ENCODE data around the gene SPOCD1.

Gene SPOCD1

DNA sequence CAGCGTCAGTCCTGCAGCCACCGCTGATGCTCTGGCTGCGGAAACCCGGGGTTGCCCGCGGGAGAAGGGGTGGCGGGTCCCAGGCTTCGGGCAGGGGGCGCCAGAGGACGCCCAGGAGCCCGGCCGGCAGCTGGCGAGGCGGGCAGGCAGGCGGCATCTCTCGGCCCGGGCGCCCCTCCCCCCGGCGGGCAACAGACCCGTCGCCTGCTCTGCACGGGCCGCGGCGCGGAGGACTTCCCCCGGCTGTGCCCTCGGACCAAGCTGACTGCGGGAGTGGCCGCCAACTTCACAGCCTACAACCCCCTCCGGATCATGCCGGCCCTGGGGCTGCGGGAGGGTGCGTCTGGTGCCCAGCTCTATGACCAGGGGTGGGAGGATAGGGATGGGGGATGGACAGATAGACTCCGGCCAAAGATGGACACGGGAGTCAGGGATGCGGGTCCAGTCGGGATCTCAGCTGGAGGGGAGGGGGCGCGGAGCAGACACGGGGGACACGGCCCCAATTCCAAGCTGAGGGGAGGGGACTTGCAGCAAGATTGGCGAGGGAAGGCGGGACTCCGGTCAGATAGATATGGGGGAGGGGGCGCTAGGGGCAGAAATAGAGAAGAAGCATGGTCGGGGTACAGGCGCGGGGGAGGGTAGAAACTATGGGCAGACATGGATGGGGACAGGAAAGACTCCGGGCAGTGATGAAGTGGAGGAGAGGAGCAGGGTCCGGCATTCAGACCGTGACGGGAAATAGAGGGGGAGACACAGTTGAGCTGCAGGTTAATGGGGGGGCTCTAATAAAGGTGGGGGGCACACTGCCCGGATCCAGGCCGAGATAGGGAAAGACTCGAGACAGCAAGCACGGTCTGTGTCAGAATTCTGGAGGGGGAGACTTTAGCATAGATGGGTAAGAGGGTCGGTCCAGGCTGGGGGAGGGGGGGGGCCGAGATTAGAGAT is 52.8 kb downstream of the SPOCD1 start:
- peaks cover 2% of the 10 kb centered on the region for H3K79me2 ChIP-seq (ENCODE audit: control insufficient read depth, insufficient read depth, low read length, poor library complexity)
- H2BK120ac ChIP-seq (ENCODE audit: insufficient read depth, low read length, poor library complexity) = no peak overlapping the region
- H3K23ac ChIP-seq (ENCODE audit: low read length) = no peak overlapping the region
- no peaks in the 10 kb centered on the region for H3K36me3 ChIP-seq (ENCODE audit: control insufficient read depth in 1 of 2, insufficient read depth in 2 of 2, low read length in 2 of 2)
- no peak overlapping the region for H4K8ac ChIP-seq (ENCODE audit: low read depth, low read length)
- H3K4me2 ChIP-seq (ENCODE audit: low read length) = peak overlapping the region; percentile 83
- peaks cover 22 to 32% of the 10 kb centered on the region in 2 experiments for H3K4me1 ChIP-seq (ENCODE audit: control insufficient read depth in 1 of 2, insufficient read depth in 2 of 2, low read length in 2 of 2)
- H3K18ac ChIP-seq (ENCODE audit: low read length) = no peak overlapping the region
- H3K14ac ChIP-seq (ENCODE audit: low read length) = no peak overlapping the region
- no CpG with 5 or more reads among the region's 60 CpGs for WGBS (ENCODE audit: extremely low coverage, insufficient coverage, insufficient read length)
- no peak overlapping the region for H3K4ac ChIP-seq (ENCODE audit: low read depth, low read length)
- H3K9me3 ChIP-seq (ENCODE audit: insufficient read depth, low read depth, low read length) = peaks cover 4% of the 10 kb centered on the region
- no peak overlapping the region for H2AK5ac ChIP-seq (ENCODE audit: low read length)
- H3K79me1 ChIP-seq (ENCODE audit: low read length) = peaks cover 15% of the 10 kb centered on the region
- H2BK12ac ChIP-seq (ENCODE audit: low read length) = no peak overlapping the region
- H3K27me3 ChIP-seq (ENCODE audit: insufficient read depth, low read length) = peaks cover 16% of the 10 kb centered on the region
- DNase-seq = peak in 1 of 2 donors; percentile 48
- no peak overlapping the region for H3K27ac ChIP-seq (ENCODE audit: low read depth, low read length)
- peak overlapping the region; percentile 66 for H3K4me3 ChIP-seq (ENCODE audit: low read depth, low read length)
- H4K12ac ChIP-seq (ENCODE audit: low read depth, low read length) = no peak overlapping the region
- H3K9ac ChIP-seq (ENCODE audit: low read length) = no peak overlapping the region
- H4K91ac ChIP-seq (ENCODE audit: low read depth, low read length) = no peak overlapping the region
- no peak overlapping the region for H2AFZ ChIP-seq (ENCODE audit: insufficient read depth, low read length, poor library complexity)
- no peak overlapping the region for H2BK5ac ChIP-seq (ENCODE audit: low read depth, low read length, poor library complexity)

DNA sequence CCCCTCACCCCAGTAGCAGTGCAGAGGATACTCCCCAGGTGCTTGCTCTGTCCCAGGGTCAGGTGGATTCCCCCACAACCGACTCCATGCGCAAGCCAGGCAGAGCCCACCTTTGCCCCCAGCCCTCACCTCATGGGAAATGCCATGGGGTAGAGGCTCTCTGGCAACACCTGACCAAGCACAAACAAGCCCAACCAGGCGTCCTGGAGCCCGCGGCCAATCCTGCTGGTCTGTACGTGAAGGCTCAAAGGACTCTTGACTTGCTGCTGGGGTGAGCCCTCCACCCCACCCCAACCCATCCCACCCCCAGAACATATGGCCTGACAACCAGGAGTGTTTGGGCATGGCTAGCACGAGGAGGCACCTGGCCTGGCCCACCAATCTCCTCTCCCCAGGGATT is 53.5 kb downstream of the SPOCD1 start:
- Histone ChIP-seq H3K4me2 (ENCODE audit: low read length) (peak overlapping the region; percentile 83), H2BK120ac (ENCODE audit: insufficient read depth, low read length, poor library complexity) (no peak overlapping the region), H3K4ac (ENCODE audit: low read depth, low read length) (no peak overlapping the region), H3K79me2 (ENCODE audit: control insufficient read depth, insufficient read depth, low read length, poor library complexity) (peaks cover 2% of the 10 kb centered on the region), H3K9ac (ENCODE audit: low read length) (no peak overlapping the region), H3K36me3 (ENCODE audit: control insufficient read depth in 1 of 2, insufficient read depth in 2 of 2, low read length in 2 of 2) (no peaks in the 10 kb centered on the region), H2BK5ac (ENCODE audit: low read depth, low read length, poor library complexity) (no peak overlapping the region), H3K4me1 (ENCODE audit: control insufficient read depth in 1 of 2, insufficient read depth in 2 of 2, low read length in 2 of 2) (peaks cover 22 to 32% of the 10 kb centered on the region in 2 experiments), H3K4me3 (ENCODE audit: low read depth, low read length) (no peak overlapping the region), H3K18ac (ENCODE audit: low read length) (peak overlapping the region; percentile 30), H2AK5ac (ENCODE audit: low read length) (no peak overlapping the region), H4K8ac (ENCODE audit: low read depth, low read length) (no peak overlapping the region), H2BK12ac (ENCODE audit: low read length) (no peak overlapping the region), H3K27ac (ENCODE audit: low read depth, low read length) (no peak overlapping the region), H3K14ac (ENCODE audit: low read length) (no peak overlapping the region), H3K9me3 (ENCODE audit: insufficient read depth, low read depth, low read length) (peaks cover 4% of the 10 kb centered on the region), H4K91ac (ENCODE audit: low read depth, low read length) (no peak overlapping the region), H4K12ac (ENCODE audit: low read depth, low read length) (no peak overlapping the region), H3K23ac (ENCODE audit: low read length) (no peak overlapping the region), H2AFZ (ENCODE audit: insufficient read depth, low read length, poor library complexity) (no peak overlapping the region), H3K27me3 (ENCODE audit: insufficient read depth, low read length) (peaks cover 16% of the 10 kb centered on the region), H3K79me1 (ENCODE audit: low read length) (peaks cover 15% of the 10 kb centered on the region)
- DNase-seq = peak in 1 of 2 donors; percentile 30
- no CpG with 5 or more reads among the region's 7 CpGs for WGBS (ENCODE audit: extremely low coverage, insufficient coverage, insufficient read length)

DNA sequence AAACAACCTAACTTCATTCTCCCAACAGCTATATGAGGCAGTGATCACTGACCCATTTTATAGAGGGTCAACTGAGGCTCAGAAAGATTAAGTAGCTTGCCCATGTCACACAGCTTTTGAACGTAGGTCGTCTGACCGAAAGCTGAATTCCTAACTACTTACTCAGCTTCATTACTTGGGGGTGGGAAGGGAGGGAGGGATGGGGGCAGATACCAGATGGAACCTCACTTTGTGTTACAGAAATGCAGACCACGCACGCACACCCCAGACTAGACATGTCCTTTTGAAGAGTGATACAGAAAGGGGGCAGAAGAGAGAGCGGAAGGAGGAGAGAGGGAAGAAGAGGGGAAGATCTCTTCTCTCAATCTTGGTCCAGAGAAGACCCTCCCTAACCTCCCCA is 53.9 kb downstream of the SPOCD1 start:
- Histone ChIP-seq H3K14ac (ENCODE audit: low read length) (no peak overlapping the region), H3K27ac (ENCODE audit: low read depth, low read length) (no peak overlapping the region), H2BK12ac (ENCODE audit: low read length) (no peak overlapping the region), H3K36me3 (ENCODE audit: control insufficient read depth in 1 of 2, insufficient read depth in 2 of 2, low read length in 2 of 2) (no peaks in the 10 kb centered on the region), H3K23ac (ENCODE audit: low read length) (no peak overlapping the region), H2AFZ (ENCODE audit: insufficient read depth, low read length, poor library complexity) (no peak overlapping the region), H2AK5ac (ENCODE audit: low read length) (no peak overlapping the region), H3K9ac (ENCODE audit: low read length) (no peak overlapping the region), H4K8ac (ENCODE audit: low read depth, low read length) (no peak overlapping the region), H3K18ac (ENCODE audit: low read length) (no peak overlapping the region), H4K12ac (ENCODE audit: low read depth, low read length) (no peak overlapping the region), H4K91ac (ENCODE audit: low read depth, low read length) (no peak overlapping the region), H2BK120ac (ENCODE audit: insufficient read depth, low read length, poor library complexity) (no peak overlapping the region), H3K4ac (ENCODE audit: low read depth, low read length) (no peak overlapping the region), H3K79me2 (ENCODE audit: control insufficient read depth, insufficient read depth, low read length, poor library complexity) (peaks cover 2% of the 10 kb centered on the region), H3K79me1 (ENCODE audit: low read length) (peaks cover 15% of the 10 kb centered on the region), H3K9me3 (ENCODE audit: insufficient read depth, low read depth, low read length) (peaks cover 4% of the 10 kb centered on the region), H3K4me1 (ENCODE audit: control insufficient read depth in 1 of 2, insufficient read depth in 2 of 2, low read length in 2 of 2) (peaks cover 22 to 32% of the 10 kb centered on the region in 2 experiments), H3K4me3 (ENCODE audit: low read depth, low read length) (no peak overlapping the region), H2BK5ac (ENCODE audit: low read depth, low read length, poor library complexity) (no peak overlapping the region), H3K27me3 (ENCODE audit: insufficient read depth, low read length) (peaks cover 16% of the 10 kb centered on the region), H3K4me2 (ENCODE audit: low read length) (peak overlapping the region; percentile 98)
- peak in 1 of 2 donors; percentile 22 for DNase-seq
- WGBS (ENCODE audit: extremely low coverage, insufficient coverage, insufficient read length) = no CpG with 5 or more reads among the region's 6 CpGs

DNA sequence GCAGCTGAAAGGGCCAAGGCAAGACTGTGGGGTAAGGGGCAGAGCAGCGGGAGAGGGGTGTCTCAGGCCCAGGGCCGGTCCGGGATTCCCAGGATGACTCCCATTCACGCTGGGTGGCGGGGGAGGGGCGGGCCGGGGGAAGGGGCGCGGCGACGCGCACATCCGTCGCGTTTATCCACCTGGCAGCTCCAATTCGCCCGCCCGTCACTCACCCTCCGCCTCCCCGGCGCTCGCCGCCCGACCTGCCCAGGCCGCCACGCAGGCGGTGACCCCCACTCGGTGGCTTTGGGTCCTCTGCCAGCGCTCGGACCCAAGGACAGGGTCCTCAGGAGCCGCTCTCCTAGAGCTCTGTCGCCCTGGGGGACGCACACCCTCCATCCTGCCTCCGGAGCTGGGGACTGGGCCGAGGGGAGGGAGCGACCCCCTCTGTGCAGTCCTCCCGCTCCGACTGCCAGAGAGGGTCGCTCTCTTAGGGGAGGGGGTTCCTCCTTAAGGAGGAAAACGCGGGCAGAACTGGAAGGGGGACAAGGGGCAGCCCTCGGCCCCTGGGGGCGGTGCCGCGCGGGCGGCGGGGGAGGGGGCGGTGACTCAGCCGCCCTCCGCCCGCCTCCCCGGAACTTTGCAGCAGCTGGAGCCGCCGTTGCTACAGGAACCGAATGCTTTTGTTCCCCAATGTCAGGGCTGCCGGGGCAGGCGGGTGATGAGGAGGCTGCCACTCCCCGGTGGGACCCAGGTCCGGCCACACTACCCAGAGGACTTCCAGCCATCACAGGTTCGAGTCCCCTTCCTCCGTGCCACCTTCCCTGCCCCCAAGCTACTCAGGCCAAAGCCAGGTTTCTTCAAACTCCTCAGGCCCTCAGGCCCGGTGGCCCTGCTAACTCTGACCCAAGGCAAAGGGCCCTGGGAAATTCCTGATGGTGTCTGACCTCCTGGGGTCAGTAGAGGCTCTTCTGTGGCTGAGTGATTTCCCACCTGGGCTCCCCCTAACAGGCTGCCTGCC is 55.1 kb downstream of the SPOCD1 start:
- Histone ChIP-seq H2AK5ac (ENCODE audit: low read length) (no peak overlapping the region), H3K9me3 (ENCODE audit: insufficient read depth, low read depth, low read length) (peaks cover 6% of the 10 kb centered on the region), H3K36me3 (ENCODE audit: control insufficient read depth in 1 of 2, insufficient read depth in 2 of 2, low read length in 2 of 2) (no peaks in the 10 kb centered on the region), H3K79me2 (ENCODE audit: control insufficient read depth, insufficient read depth, low read length, poor library complexity) (peaks cover 2% of the 10 kb centered on the region), H3K9ac (ENCODE audit: low read length) (peak overlapping the region; percentile 45), H2BK12ac (ENCODE audit: low read length) (peak overlapping the region; percentile 39), H3K23ac (ENCODE audit: low read length) (no peak overlapping the region), H2BK5ac (ENCODE audit: low read depth, low read length, poor library complexity) (peak overlapping the region; percentile 18), H3K18ac (ENCODE audit: low read length) (peak overlapping the region; percentile 70), H2BK120ac (ENCODE audit: insufficient read depth, low read length, poor library complexity) (peak overlapping the region; percentile 45), H4K12ac (ENCODE audit: low read depth, low read length) (peak overlapping the region; percentile 46), H4K8ac (ENCODE audit: low read depth, low read length) (peak overlapping the region; percentile 64), H3K27ac (ENCODE audit: low read depth, low read length) (peak overlapping the region; percentile 55), H3K4me1 (ENCODE audit: control insufficient read depth in 1 of 2, insufficient read depth in 2 of 2, low read length in 2 of 2) (peaks cover 31 to 39% of the 10 kb centered on the region in 2 experiments), H3K79me1 (ENCODE audit: low read length) (peaks cover 15% of the 10 kb centered on the region), H3K4me3 (ENCODE audit: low read depth, low read length) (peak overlapping the region; percentile 71), H2AFZ (ENCODE audit: insufficient read depth, low read length, poor library complexity) (peak overlapping the region; percentile 47), H3K4me2 (ENCODE audit: low read length) (peak overlapping the region; percentile 98), H4K91ac (ENCODE audit: low read depth, low read length) (peak overlapping the region; percentile 88), H3K27me3 (ENCODE audit: insufficient read depth, low read length) (peaks cover 16% of the 10 kb centered on the region), H3K4ac (ENCODE audit: low read depth, low read length) (no peak overlapping the region), H3K14ac (ENCODE audit: low read length) (peak overlapping the region; percentile 62)
- DNase-seq = peak; percentile 66 to 67
- no CpG with 5 or more reads among the region's 63 CpGs for WGBS (ENCODE audit: extremely low coverage, insufficient coverage, insufficient read length)

Data from trophoblast cell (in vitro differentiated cells and primary cell).